OCI-LY3 (cell line): Measurements from ENCODE around the gene SRF.

Source experiments
- H2AFZ ChIP-seq: fragments of 200-600, 300-600 bp; shearing (Covaris generic); 2 replicates; pipeline ENCODE4 v1.6.0; 2014; ENCODE audit warnings: antibody characterized with exemption, low read depth, low read length
- H3K27ac ChIP-seq: fragments of 200-600, 300-600 bp; sonication (generic); 2 replicates; pipeline ENCODE4 v1.5.1; 2014; ENCODE audit warnings: mild to moderate bottlenecking, low read length, moderate library complexity, mixed read lengths
- H3K27me3 ChIP-seq: fragments of 200-600, 300-600 bp; sonication (generic); 2 replicates; pipeline ENCODE4 v1.6.1; 2014; ENCODE audit warnings: low read depth, low read length, mixed read lengths
- H3K36me3 ChIP-seq: fragments of 200-600, 300-600 bp; sonication (generic); replicated peaks from 2 replicates; pipeline ENCODE3; 2014; ENCODE audit warnings: low read depth, low read length, mixed read lengths
- H3K4me1 ChIP-seq: fragments of 300-600, 200-600 bp; sonication (generic); 2 replicates; pipeline ENCODE4 v1.6.1; 2014; ENCODE audit warnings: low read length, mixed read lengths
- H3K4me2 ChIP-seq: fragments of 200-600, 300-600 bp; sonication (generic); 2 replicates; pipeline ENCODE4 v1.6.1; 2014; ENCODE audit warnings: low read length, mixed read lengths
- H3K4me3 ChIP-seq: fragments of 300-600, 200-600 bp; sonication (generic); 2 replicates; pipeline ENCODE4 v1.5.1; 2014; ENCODE audit warnings: antibody characterized with exemption, mild to moderate bottlenecking, low read length, moderate library complexity
- H3K79me2 ChIP-seq: fragments of 300-600, 200-600 bp; shearing (Covaris generic); 2 replicates; pipeline ENCODE4 v1.6.1; 2014; ENCODE audit warnings: mild to moderate bottlenecking, low read length, mixed read lengths
- H3K9ac ChIP-seq: fragments of 300-600, 200-600 bp; shearing (Covaris generic); 2 replicates; pipeline ENCODE4 v1.6.0; 2014; ENCODE audit warnings: mild to moderate bottlenecking, low read length, moderate library complexity
- H3K9me3 ChIP-seq: fragments of 200-600, 300-600 bp; shearing (Covaris generic); 2 replicates; pipeline ENCODE4 v1.6.1; 2014; ENCODE audit warnings: low read length, mixed read lengths; ENCODE audit not compliant: insufficient read depth
- H4K20me1 ChIP-seq: fragments of 200-600, 300-600 bp; sonication (generic); 2 replicates; pipeline ENCODE4 v1.6.1; 2016; ENCODE audit warnings: low read length, mixed read lengths; ENCODE audit not compliant: insufficient read depth
- CTCF ChIP-seq: fragments of 200-600, 300-600 bp; sonication (generic); IDR thresholded peaks from 2 replicates; pipeline ENCODE4 v1.5.1; 2014; ENCODE audit warnings: antibody characterized with exemption, low read length, low read depth
- EZH2phosphoT487 ChIP-seq: fragments of 200-600 bp; shearing (Covaris generic); IDR thresholded peaks from 2 replicates; pipeline ENCODE4 v1.6.1; 2018; ENCODE audit warnings: antibody characterized with exemption, mixed run types, low read depth

Gene SRF

GRCh38 chr6:43203029-43203717 lies 32.1 kb downstream of the SRF start:
- Histone ChIP-seq H3K9me3 (no peaks in the 10 kb centered on the region), H3K4me3 (no peak overlapping the region), H2AFZ (no peak overlapping the region), H3K36me3 (peaks cover 25% of the 10 kb centered on the region), H4K20me1 (no peaks in the 10 kb centered on the region), H3K27me3 (no peaks in the 10 kb centered on the region), H3K9ac (no peak overlapping the region), H3K4me2 (no peak overlapping the region), H3K79me2 (no peaks in the 10 kb centered on the region), H3K4me1 (no peaks in the 10 kb centered on the region), H3K27ac (no peak overlapping the region)
- TF ChIP-seq CTCF (no peak), EZH2phosphoT487 (no peak)

- TF ChIP-seq CTCF (no peak), EZH2phosphoT487 (no peak)
- H3K9ac ChIP-seq: no peak overlapping the region
- H3K27ac ChIP-seq: no peak overlapping the region
- no peak overlapping the region for H2AFZ ChIP-seq
- peaks cover 20% of the 10 kb centered on the region for H3K36me3 ChIP-seq
- no peak overlapping the region for H3K4me3 ChIP-seq
- H3K9me3 ChIP-seq: no peaks in the 10 kb centered on the region
- H4K20me1 ChIP-seq: no peaks in the 10 kb centered on the region
- no peaks in the 10 kb centered on the region for H3K79me2 ChIP-seq
- H3K27me3 ChIP-seq: no peaks in the 10 kb centered on the region
- H3K4me1 ChIP-seq: no peaks in the 10 kb centered on the region
- H3K4me2 ChIP-seq: no peak overlapping the region
Observed at GRCh38 chr6:43203718-43204095, 32.6 kb downstream of the SRF start.

- peaks cover 16% of the 10 kb centered on the region for H3K36me3 ChIP-seq
- H3K4me1 ChIP-seq: no peaks in the 10 kb centered on the region
- no peaks in the 10 kb centered on the region for H3K9me3 ChIP-seq
- TF ChIP-seq CTCF (no peak), EZH2phosphoT487 (no peak)
- H3K4me3 ChIP-seq: no peak overlapping the region
- H4K20me1 ChIP-seq: no peaks in the 10 kb centered on the region
- H3K27ac ChIP-seq: no peak overlapping the region
- H3K27me3 ChIP-seq: no peaks in the 10 kb centered on the region
- H3K79me2 ChIP-seq: no peaks in the 10 kb centered on the region
- H3K9ac ChIP-seq: no peak overlapping the region
- no peak overlapping the region for H2AFZ ChIP-seq
- no peak overlapping the region for H3K4me2 ChIP-seq
Observed at GRCh38 chr6:43204271-43205105, 33.4 kb downstream of the SRF start.

- no peak overlapping the region for H3K4me2 ChIP-seq
- no peaks in the 10 kb centered on the region for H3K4me1 ChIP-seq
- H3K9me3 ChIP-seq: no peaks in the 10 kb centered on the region
- H3K36me3 ChIP-seq: peaks cover 5% of the 10 kb centered on the region
- H3K9ac ChIP-seq: no peak overlapping the region
- no peaks in the 10 kb centered on the region for H4K20me1 ChIP-seq
- no peaks in the 10 kb centered on the region for H3K27me3 ChIP-seq
- H2AFZ ChIP-seq: no peak overlapping the region
- no peak overlapping the region for H3K27ac ChIP-seq
- TF ChIP-seq CTCF (no peak), EZH2phosphoT487 (no peak)
- H3K79me2 ChIP-seq: no peaks in the 10 kb centered on the region
- H3K4me3 ChIP-seq: no peak overlapping the region
Observed at GRCh38 chr6:43205849-43206248, 34.8 kb downstream of the SRF start.
